HG03095 (cell line): ENCODE data around the gene EYA3.

Experiments used
- ATAC-seq: cut with Tn5 transposase; IDR thresholded peaks from one replicate; pipeline ENCODE4 v1.9.1; 2021; ENCODE audit warnings: moderate library complexity; ENCODE audit not compliant: unreplicated experiment

Gene EYA3

DNA sequence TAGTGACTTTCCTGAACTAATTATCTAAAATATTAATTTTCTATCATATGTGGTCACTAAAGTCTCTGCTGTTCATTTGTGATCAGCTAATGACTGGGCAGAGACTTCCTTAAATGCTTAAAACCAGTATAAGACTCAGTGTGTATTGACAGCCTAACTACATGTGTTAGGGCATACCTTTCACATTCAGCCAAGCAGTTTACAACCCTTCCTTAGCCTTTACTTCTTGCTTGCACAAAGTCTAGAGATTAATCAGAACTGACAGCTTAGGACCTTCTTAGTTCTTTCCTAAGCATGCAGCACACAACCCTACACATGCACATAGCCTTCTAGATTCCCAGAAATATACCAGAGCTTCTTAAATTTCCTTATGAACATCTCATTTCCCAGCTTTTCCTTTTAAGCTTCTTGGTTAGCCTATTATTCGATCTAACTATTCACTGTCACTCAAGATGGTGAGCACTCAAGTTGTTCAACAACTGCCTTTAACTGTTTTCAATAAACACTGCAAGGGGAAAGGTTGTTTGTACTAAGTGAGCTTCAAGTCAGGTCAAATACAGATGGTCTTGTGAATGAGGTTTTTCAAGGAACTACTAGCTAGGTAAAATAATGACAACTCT, 13.4 kb downstream of the EYA3 start:
- no peak for ATAC-seq

DNA sequence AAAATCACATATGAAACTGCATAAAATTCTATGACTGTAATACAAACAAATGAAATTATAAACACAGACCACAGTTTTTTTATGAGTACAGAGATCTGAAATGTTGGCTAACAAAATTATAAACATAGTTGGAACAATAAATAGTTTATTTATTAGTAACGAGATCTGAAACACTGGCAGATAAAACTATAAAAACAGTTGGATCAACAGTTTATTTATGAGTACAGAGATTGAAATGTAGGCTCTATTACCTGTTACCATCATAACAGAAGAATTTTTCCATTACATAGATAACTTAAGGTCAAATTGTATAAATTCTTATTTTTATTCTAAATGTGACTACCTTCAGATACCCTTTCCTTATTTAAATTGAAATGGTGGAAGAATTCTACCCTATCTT, 14.5 kb downstream of the EYA3 start:
- ATAC-seq = no peak

DNA sequence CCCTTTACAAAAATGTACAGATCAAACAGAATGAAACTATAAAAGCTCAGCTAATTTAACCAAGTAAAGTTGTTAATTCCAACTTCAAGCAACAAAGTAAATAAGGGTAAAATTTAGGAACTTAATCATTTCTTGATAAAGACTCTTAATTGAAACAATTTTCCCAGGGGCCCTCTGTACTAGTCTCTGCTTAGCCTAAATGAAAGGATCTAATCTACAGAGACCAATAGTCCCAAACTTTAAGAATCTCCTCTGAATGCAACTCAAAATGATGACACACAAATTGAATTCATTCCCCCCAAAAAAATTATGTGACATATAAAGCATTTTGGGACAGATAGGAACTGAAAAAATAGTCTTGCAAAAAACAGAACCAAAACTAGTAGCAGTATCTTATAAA, 16.6 kb downstream of the EYA3 start:
- no peak for ATAC-seq

GRCh38 chr1:28070725-28071593, 17.5 kb downstream of the EYA3 start:
- ATAC-seq = no peak

- ATAC-seq = no peak
Measured at GRCh38 chr1:28067523-28068090, 20.8 kb downstream of the EYA3 start.

DNA sequence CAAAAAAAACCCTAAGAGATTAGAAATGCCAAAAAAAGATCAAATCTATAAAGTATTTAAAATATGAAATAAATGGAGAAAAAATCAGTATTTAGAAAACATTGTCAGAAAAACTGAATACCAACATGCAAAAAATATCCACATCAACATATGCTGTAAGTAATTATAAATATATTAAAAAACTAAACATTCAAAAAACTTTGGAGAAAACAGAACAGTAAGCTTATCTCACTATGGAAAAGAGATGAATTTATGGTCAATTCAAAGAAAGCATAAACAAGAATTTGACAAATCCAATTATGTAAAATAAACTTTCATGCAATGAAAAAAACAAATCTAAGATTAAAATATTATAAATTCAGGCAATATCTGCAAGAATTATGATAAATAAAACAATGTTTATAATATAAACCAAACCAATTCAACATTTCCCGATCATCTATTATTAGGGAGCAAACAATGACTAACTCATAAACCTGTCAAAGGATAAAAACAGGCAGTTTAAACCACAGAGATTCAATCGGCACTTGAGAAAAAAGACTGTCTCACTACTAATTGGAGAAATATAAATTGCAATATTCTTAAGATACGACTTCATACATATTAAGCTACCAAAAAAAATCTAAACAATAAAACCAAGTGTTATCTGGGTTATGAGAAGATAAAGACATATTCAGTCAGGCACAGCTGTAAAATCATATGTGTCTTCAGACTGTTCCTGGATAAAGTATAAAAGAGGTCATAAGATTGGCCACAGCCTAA, 21.8 kb downstream of the EYA3 start:
- ATAC-seq = no peak

DNA sequence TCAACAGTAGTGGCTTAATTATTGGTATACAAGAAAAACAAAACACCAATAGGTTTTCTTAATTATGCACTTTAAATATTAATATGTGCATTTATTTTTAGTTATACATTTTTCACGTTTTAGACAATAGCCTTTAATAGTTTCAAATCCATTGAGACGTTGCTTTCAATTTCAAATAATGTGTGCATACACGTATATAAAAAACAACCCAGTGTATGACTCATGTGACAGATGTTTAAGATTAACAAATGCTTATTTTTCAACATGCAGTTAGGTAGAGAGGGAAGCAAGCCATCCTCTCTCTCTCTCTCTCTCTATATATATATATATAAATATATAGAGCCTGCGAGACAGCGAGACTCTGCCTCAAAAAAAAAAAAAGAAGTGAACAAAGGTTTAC, 24.3 kb downstream of the EYA3 start:
- ATAC-seq = no peak

- ATAC-seq = no peak
Measured at GRCh38 chr1:28062806-28063205, 25.6 kb downstream of the EYA3 start.

- ATAC-seq = no peak
Measured at GRCh38 chr1:28058971-28059878, 29.2 kb downstream of the EYA3 start.

GRCh38 chr1:28058168-28058567, 30.2 kb downstream of the EYA3 start:
- no peak for ATAC-seq

DNA sequence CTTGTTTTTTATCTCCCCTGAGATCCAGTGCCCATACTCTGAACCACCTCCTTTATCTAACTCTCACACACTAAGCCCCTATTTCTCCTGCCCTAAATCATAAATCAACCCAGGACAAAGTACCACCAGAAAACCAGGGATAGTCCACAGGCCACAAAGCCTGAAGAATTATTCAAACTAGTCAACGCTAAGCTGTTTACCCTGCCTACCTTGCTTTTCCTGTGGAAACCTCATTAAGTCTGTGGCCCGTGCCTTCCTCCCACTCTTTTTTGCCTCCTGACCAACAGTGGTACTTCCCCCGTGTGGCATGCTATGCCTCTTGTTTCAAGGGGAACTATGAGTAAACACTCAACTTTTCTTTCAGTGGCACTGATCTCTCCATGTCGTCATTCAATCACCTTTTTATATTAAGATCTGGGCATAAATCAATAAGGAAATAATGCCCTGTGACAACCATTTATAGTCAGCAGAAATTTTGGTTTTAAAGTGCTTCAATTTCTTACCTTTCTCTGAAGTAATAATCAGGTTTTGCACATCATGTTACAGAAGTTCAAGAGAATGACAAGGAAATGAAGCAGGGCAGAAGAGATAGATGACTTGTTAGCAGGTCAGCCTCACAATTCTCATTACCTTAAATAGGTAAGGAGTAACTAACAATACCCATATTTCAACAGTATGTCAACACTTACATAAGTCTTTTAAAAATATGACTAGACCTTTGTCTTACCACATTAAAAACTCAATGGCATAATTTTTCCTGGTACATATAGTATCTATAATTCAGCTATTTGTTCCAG, 32.1 kb downstream of the EYA3 start:
- no peak for ATAC-seq

GRCh38 chr1:28050776-28051175, 37.6 kb downstream of the EYA3 start:
- no peak for ATAC-seq

DNA sequence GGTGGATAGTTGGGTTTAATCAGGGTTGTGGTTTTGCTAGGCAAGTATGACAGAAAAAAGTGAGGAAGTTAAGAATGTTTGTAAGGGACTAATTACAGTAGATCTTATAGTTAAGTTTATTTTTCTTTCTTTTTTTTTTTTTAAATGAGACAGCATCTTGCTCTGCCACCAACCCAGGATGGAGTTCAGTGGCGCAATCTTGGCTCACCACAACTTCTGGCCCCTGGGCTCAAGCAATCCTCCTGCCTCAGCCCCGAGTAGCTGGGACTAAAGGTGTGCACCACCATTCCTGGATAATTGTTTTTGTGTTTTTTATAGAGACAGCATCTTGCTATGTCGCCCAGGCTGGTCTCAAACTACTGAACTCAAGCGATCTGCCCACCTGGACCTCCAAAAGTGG, 41.7 kb downstream of the EYA3 start:
- no peak for ATAC-seq

- ATAC-seq = no peak
Measured at GRCh38 chr1:28045777-28046176, 42.6 kb downstream of the EYA3 start.

DNA sequence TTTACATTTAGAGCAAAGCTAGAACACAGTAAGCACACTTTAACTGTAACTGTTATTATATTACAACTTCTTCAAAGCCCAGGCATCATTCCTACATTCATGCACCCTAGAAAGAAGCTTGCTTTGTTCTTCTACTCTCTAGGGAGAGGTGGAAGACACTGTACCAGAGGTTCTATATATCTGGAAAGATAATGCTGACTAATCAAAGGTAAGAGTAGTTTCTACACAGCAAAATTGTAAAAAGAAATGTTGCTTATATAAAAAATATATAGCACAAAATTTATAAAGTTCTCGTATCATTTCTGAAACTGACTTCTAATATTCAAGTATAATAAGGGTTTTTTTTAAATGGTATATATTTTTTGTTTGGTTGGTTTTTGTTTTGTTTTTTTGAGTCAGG, 44.0 kb downstream of the EYA3 start:
- ATAC-seq = no peak

- ATAC-seq = no peak
Measured at GRCh38 chr1:28039341-28039740, 49.1 kb downstream of the EYA3 start.

- ATAC-seq = no peak
Measured at GRCh38 chr1:28037946-28038345, 50.5 kb downstream of the EYA3 start.

DNA sequence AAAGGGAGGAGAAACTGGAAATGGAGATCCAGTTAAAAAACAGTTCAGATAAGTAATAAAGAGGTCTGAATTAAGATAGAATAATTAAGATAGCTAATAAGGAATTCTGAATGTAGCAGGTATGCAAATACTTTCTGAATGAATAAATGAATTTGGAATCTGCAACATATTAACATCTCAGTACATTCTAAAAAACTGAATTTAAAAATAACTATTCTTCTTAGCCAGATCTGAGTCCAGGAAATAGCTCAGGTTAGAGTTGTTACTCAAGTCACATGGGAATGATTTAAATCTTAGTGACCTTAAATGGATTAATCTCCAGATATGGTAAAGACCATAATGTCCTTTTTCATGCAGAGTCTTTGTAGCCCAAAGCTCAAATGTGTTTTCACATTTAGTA, 51.2 kb downstream of the EYA3 start:
- ATAC-seq = no peak

DNA sequence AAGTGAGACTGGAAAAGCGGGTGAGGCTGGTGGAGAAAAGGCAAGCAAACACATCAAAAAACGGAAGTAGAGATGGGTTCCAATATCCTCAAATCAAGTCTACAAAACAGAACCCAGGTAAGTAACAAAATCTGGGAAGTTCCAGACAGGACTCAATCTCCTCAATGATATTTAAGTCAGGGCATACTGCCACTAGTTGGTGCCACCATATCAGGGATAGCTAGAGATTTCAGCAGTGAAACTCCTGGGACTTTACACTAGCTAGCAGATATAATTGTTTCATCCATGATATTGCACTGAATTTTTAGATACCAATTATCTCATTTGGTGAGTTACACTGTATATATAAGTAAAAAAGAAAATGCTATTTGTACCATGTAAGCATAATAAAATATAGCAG, 52.0 kb downstream of the EYA3 start:
- no peak for ATAC-seq

DNA sequence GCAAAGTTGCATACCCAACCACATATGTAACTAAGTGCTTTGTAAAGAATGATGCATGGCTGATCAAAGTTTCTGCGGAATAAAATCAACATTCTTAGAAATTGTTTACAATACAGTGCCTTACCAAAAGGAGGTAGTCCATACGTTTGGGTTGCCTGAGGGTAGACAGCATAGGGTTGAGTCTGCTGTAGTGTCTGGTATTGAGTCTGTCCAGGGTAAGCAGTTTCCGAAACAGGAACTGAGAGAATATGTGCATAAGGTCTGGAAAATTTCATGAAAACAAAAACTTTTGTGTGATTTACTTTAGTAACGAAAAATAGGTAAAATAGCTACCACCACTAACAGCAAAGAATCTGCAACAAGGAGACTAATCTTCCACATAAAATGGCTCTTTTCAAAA, 53.0 kb downstream of the EYA3 start:
- no peak for ATAC-seq
